ENCODE data around the gene NID1. TPM values are rescaled to one million over a fixed set of nuclear protein-coding genes. Genes with fewer than 3 reads are reported as not detected.

Gene NID1
- total and polyA plus RNA-seq, 2 experiments from 2014 or later, result 32.1 to 54.3 TPM

- no peaks in the 10 kb centered on the region for H3K36me3 ChIP-seq
- no peaks in the 10 kb centered on the region for H3K27me3 ChIP-seq
- H3K4me3 ChIP-seq, result no peak overlapping the region
- no peaks in the 10 kb centered on the region for H3K9me3 ChIP-seq (ENCODE audit: low read depth)
- TF ChIP-seq, protein P1, sequence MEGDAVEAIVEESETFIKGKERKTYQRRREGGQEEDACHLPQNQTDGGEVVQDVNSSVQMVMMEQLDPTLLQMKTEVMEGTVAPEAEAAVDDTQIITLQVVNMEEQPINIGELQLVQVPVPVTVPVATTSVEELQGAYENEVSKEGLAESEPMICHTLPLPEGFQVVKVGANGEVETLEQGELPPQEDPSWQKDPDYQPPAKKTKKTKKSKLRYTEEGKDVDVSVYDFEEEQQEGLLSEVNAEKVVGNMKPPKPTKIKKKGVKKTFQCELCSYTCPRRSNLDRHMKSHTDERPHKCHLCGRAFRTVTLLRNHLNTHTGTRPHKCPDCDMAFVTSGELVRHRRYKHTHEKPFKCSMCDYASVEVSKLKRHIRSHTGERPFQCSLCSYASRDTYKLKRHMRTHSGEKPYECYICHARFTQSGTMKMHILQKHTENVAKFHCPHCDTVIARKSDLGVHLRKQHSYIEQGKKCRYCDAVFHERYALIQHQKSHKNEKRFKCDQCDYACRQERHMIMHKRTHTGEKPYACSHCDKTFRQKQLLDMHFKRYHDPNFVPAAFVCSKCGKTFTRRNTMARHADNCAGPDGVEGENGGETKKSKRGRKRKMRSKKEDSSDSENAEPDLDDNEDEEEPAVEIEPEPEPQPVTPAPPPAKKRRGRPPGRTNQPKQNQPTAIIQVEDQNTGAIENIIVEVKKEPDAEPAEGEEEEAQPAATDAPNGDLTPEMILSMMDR (IDR thresholded peaks at IDR 0.05; ENCODE audit: low read depth, low read length), result no peak
- peak in 1 of 2 donors; percentile 40 for DNase-seq (ENCODE audit: low read depth in 1 of 2, low spot score in 1 of 2)
- peaks cover 11% of the 10 kb centered on the region for H3K4me1 ChIP-seq (ENCODE audit: low read depth)
- H3K27ac ChIP-seq, result no peak overlapping the region
Measured at GRCh38 chr1:235941876-235942624, 122.8 kb downstream of the NID1 start.

- TF ChIP-seq, protein P1 (IDR thresholded peaks at IDR 0.05; ENCODE audit: low read depth, low read length), result no peak
- no peak overlapping the region for H3K27ac ChIP-seq
- H3K4me1 ChIP-seq (ENCODE audit: low read depth), result peaks cover 11% of the 10 kb centered on the region
- H3K36me3 ChIP-seq, result no peaks in the 10 kb centered on the region
- H3K9me3 ChIP-seq (ENCODE audit: low read depth), result no peaks in the 10 kb centered on the region
- DNase-seq (ENCODE audit: low read depth in 1 of 2, low spot score in 1 of 2), result no peak
- H3K27me3 ChIP-seq, result no peaks in the 10 kb centered on the region
- no peak overlapping the region for H3K4me3 ChIP-seq
Measured at GRCh38 chr1:235940285-235940684, 124.6 kb downstream of the NID1 start.

- Histone ChIP-seq H3K4me1 (ENCODE audit: low read depth) (peaks cover 11% of the 10 kb centered on the region), H3K36me3 (no peaks in the 10 kb centered on the region), H3K27ac (no peak overlapping the region), H3K4me3 (no peak overlapping the region), H3K27me3 (no peaks in the 10 kb centered on the region), H3K9me3 (ENCODE audit: low read depth) (no peaks in the 10 kb centered on the region)
- TF ChIP-seq, protein P1 (IDR thresholded peaks at IDR 0.05; ENCODE audit: low read depth, low read length), result no peak
- DNase-seq (ENCODE audit: low read depth in 1 of 2, low spot score in 1 of 2), result no peak
Measured at GRCh38 chr1:235939480-235939775, 125.5 kb downstream of the NID1 start.

DNA sequence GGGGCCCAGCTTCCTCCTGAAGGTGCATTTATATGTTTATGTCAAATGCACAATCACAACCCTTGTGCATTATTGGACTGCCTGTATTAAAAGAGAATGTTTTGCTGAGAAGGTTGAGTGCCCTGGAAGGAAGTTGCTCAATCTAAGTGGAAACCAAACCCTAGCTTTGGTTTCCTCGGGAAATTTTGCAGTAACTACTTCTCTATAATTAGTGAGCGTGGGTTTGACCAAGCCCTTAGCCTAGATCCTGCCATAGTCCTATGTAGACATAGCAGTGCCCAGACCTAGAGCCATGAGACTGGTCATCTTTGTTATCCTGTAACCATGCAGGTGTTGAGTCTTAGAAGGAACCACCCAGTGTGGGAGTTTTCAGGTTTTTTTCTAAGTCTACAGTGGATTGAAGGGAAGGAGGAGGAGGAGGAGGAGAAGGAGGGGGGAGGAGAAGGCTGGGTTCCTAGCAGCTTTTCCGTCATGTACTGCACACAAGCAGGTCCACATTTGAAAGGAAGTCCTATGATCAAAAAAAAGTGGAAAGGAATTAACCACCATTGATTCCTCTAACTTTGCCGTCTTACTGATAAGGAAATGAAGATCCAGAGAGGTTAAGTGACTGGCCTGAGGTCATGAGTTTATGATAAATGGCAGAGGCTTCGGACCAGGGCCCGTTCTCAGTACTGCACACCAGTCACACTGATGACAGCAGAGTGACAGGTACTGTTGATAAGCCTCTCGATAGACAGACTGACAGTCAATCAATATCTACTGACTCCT lies 126.0 kb downstream of the NID1 start:
- H3K27ac ChIP-seq, result no peak overlapping the region
- no peaks in the 10 kb centered on the region for H3K9me3 ChIP-seq (ENCODE audit: low read depth)
- H3K27me3 ChIP-seq, result no peaks in the 10 kb centered on the region

GRCh38 chr1:235937123-235937522 lies 127.8 kb downstream of the NID1 start:
- no peak for DNase-seq (ENCODE audit: low read depth in 1 of 2, low spot score in 1 of 2)
- TF ChIP-seq, protein P1 (IDR thresholded peaks at IDR 0.05; ENCODE audit: low read depth, low read length), result no peak
- H3K4me3 ChIP-seq, result no peak overlapping the region
- H3K36me3 ChIP-seq, result no peaks in the 10 kb centered on the region
- H3K9me3 ChIP-seq (ENCODE audit: low read depth), result no peaks in the 10 kb centered on the region
- H3K27ac ChIP-seq, result no peak overlapping the region
- no peaks in the 10 kb centered on the region for H3K27me3 ChIP-seq
- H3K4me1 ChIP-seq (ENCODE audit: low read depth), result peaks cover 11% of the 10 kb centered on the region

More for the DNA sequence above, 126.0 kb downstream of the NID1 start:
- H3K36me3 ChIP-seq, result no peaks in the 10 kb centered on the region
- TF ChIP-seq, protein P1 (IDR thresholded peaks at IDR 0.05; ENCODE audit: low read depth, low read length), result no peak
- peaks cover 11% of the 10 kb centered on the region for H3K4me1 ChIP-seq (ENCODE audit: low read depth)
- no peak for DNase-seq (ENCODE audit: low read depth in 1 of 2, low spot score in 1 of 2)
- H3K4me3 ChIP-seq, result no peak overlapping the region

All from cardiac muscle cell (in vitro differentiated cells and primary cell).